Measurements from ENCODE around the gene HSPA12B.

HSPA12B gene

DNA sequence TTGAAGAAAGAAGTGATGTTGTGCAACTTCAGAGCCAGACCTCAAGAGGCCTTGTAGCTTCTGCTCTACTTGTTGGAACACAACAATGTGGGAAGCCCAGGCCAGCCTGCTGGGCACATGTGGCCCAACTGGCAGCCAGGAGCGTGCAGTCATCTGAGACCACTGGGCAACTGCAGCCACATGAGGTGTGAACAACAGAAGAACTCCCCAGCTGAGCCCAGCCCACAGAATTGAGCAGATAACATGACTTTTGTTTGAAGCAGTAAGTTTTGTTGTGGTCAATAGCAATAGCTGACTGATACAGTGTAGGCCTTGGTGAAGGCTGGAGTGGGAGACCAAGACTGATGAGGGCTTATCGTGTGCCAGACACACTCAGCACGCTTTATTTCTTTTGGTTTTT, 42.1 kb upstream of the HSPA12B start:
- no peak overlapping the region for H3K4me3 ChIP-seq (ENCODE audit: low read depth, low read length)
- TF ChIP-seq, protein P1, sequence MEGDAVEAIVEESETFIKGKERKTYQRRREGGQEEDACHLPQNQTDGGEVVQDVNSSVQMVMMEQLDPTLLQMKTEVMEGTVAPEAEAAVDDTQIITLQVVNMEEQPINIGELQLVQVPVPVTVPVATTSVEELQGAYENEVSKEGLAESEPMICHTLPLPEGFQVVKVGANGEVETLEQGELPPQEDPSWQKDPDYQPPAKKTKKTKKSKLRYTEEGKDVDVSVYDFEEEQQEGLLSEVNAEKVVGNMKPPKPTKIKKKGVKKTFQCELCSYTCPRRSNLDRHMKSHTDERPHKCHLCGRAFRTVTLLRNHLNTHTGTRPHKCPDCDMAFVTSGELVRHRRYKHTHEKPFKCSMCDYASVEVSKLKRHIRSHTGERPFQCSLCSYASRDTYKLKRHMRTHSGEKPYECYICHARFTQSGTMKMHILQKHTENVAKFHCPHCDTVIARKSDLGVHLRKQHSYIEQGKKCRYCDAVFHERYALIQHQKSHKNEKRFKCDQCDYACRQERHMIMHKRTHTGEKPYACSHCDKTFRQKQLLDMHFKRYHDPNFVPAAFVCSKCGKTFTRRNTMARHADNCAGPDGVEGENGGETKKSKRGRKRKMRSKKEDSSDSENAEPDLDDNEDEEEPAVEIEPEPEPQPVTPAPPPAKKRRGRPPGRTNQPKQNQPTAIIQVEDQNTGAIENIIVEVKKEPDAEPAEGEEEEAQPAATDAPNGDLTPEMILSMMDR (IDR thresholded peaks at IDR 0.05; ENCODE audit: borderline replicate concordance, insufficient read depth, low read depth, low read length): no peak

DNA sequence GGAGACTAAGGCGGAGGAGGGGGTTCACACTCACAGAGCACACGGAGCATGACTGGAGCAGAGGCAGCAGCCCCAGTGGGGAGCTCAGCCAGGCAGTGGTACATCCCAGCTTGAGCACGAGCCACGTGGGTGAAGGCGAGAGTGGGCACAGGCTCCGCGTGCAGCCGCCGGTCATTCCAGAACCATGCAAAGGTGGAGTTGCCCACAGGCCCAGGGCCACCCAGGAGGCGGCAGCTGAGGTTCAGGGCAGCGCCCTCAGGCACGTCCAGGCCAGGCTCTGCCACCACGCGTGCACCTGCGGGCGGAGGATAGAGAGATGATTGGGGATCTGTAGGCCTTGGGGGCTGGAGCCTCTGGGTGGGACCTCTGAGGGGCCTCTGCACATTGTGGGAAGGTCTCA, 41.2 kb upstream of the HSPA12B start:
- TF ChIP-seq, protein P1 (IDR thresholded peaks at IDR 0.05; ENCODE audit: borderline replicate concordance, insufficient read depth, low read depth, low read length): no peak
- no peak overlapping the region for H3K4me3 ChIP-seq (ENCODE audit: low read depth, low read length)

- TF ChIP-seq, protein P1 (IDR thresholded peaks at IDR 0.05; ENCODE audit: borderline replicate concordance, insufficient read depth, low read depth, low read length): no peak
- no peak overlapping the region for H3K4me3 ChIP-seq (ENCODE audit: low read depth, low read length)
Observed at GRCh38 chr20:3691897-3692296, 40.6 kb upstream of the HSPA12B start.

DNA sequence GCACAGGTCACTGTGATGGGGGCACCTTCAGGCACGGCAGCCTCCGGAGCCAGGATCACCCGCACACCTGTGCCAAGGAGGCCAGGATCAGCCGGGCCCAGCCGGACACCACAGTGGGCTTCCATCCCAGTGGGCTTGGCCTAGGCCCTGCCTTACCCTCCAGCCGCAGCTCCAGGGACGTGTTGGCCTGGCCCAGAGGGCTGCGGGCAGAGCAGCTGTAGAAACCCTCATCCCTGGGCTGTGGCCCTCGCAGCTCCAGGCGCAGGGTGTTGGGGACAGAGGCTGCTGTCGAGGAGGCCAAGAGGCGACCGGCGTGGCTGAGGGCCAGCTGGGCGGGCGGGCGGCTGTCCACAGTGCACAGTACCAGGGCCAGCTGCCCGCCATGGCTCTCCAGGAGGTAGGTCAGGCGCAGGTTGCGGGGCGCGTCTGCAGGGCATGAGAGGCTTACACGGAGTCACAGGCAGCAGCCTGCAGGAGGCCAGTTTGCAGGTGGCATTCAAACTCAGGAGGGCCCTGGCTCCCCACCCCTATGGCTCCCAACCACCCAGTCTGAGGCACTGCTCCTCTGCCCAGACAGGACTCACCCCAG, 39.7 kb upstream of the HSPA12B start:
- TF ChIP-seq, protein P1 (IDR thresholded peaks at IDR 0.05; ENCODE audit: borderline replicate concordance, insufficient read depth, low read depth, low read length): no peak
- H3K4me3 ChIP-seq (ENCODE audit: low read depth, low read length): no peak overlapping the region

- H3K4me3 ChIP-seq (ENCODE audit: low read depth, low read length): no peak overlapping the region
- TF ChIP-seq, protein P1 (IDR thresholded peaks at IDR 0.05; ENCODE audit: borderline replicate concordance, insufficient read depth, low read depth, low read length): no peak
Observed at GRCh38 chr20:3693376-3693775, 39.1 kb upstream of the HSPA12B start.

- no peak overlapping the region for H3K4me3 ChIP-seq (ENCODE audit: low read depth, low read length)
- TF ChIP-seq, protein P1 (IDR thresholded peaks at IDR 0.05; ENCODE audit: borderline replicate concordance, insufficient read depth, low read depth, low read length): no peak
Observed at GRCh38 chr20:3694864-3695263, 37.6 kb upstream of the HSPA12B start.

- TF ChIP-seq, protein P1 (IDR thresholded peaks at IDR 0.05; ENCODE audit: borderline replicate concordance, insufficient read depth, low read depth, low read length): peak; percentile 30; the same call in 1 of the 2 replicates
- no peak overlapping the region for H3K4me3 ChIP-seq (ENCODE audit: low read depth, low read length)
Observed at GRCh38 chr20:3696200-3696599, 36.3 kb upstream of the HSPA12B start.

Data from GM12875 (cell line).